ENCODE data around the gene CLCN2.

- no peak for TF ChIP-seq GATA2 (IDR thresholded peaks at IDR 0.05; ENCODE audit: low read depth, low read length)
- TF ChIP-seq GATA3 (IDR thresholded peaks at IDR 0.05; ENCODE audit: low read depth, low read length): no peak
These were observed 5.3 kb upstream of the CLCN2 start for GRCh38 chr3:184366619-184367289.
